Measurements from ENCODE around the gene GRAMD1A.
"Not testable (repeated sequence)": the region's sequence is repeated elsewhere in the genome, so short reads cannot be mapped to it uniquely, and the experiment has no call there.

Gene GRAMD1A

GRCh38 chr19:34979819-34980640 lies 20.1 kb upstream of the GRAMD1A start:
- DNase-seq: no peak

DNA sequence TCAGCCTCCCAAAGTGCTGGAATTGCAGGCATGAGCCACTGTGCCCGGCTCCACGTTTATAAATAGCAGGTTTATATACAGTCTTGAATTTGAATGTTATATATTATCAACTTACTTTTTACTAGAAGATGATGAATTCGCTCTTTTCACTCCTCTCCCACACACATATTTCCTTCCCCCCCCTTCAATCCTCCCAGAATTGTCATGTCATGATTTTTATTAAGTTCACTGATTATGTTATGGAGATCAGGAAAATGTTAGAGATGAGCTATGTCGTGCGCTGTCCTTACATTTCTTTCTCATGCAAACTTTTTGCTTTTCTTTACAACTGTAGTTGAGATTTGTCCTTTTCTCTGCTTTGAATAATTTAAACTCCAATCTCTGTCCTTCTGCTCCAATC lies 17.8 kb upstream of the GRAMD1A start:
- DNase-seq: no peak

DNA sequence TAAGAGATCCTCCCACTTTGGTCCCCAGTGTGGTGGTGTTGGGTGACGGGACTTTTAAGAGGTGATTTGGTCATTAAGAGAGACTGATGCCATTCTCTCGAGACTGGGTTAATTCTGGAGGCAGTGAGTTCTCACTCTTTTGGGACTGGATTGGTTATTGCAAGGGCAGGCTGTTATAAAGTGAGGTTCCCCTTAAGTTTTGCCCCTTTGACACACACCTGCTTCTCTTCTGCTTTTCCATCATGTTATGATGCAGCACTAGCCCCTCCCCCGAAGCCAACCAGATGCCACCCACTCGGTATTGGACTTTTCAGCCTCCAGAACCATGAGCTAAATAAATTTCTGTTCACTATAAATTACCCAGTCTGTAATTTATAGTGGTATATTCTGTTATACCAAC lies 16.3 kb upstream of the GRAMD1A start:
- DNase-seq: no peak

- DNase-seq: no peak
These were observed 15.8 kb upstream of the GRAMD1A start for GRCh38 chr19:34984287-34984686.

DNA sequence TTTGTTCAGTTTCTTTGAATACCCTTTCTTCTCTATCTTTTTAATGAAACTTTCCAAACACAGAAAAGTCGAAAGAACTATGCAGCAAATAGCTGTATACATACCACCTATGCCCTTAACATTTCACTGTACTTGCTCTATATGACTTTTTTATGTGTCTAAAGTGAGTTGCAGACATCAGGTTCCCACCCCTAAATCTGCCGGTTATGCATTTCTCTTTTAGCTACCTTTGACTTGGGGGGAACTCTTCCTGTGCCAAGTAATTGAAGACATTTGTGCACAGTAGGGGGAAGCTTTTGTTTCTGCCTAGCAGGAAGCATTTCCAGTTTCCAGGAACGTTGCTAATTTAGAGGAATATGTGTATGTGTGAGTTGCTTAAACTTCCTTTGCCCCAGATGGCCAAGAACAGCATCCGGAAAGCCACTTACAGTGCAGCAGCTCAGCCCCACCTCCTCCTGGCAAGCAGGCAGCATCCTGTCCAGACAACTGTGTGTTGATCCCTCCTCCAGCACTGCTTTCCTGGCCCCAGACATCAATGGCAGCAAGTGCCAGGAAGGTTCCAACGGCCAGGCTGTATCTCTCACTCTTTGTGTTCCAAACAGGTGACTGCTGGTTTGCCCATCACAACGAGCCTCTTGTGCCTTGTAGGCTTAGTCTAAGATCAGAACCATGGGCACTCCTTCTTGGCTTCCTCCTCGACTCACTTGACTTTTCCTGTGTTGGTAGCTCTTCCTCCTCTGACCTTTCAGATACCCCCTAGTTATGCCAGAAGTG lies 14.7 kb upstream of the GRAMD1A start:
- DNase-seq: no peak

DNA sequence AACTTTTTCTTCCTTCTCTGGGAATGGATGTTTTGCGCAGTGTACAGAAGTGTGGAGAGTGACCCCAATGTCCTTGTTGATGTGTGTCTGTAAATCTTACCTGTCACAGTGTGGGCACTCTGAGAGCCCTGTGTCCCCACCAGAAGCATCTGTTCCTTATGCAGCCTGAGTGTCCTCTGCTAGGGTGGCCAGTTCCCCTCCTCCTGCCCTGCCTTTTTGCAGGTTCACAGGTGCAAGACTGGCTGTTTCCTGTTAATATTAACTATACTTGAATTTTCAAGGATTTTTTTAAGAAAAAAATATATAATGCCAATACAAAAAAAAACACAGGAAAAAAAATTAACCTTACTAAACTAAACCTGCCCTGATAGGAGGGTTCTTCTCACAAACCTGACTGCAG lies 12.0 kb upstream of the GRAMD1A start:
- no peak for DNase-seq

- DNase-seq: no peak
These were observed 10.8 kb upstream of the GRAMD1A start for GRCh38 chr19:34989298-34989697.

DNA sequence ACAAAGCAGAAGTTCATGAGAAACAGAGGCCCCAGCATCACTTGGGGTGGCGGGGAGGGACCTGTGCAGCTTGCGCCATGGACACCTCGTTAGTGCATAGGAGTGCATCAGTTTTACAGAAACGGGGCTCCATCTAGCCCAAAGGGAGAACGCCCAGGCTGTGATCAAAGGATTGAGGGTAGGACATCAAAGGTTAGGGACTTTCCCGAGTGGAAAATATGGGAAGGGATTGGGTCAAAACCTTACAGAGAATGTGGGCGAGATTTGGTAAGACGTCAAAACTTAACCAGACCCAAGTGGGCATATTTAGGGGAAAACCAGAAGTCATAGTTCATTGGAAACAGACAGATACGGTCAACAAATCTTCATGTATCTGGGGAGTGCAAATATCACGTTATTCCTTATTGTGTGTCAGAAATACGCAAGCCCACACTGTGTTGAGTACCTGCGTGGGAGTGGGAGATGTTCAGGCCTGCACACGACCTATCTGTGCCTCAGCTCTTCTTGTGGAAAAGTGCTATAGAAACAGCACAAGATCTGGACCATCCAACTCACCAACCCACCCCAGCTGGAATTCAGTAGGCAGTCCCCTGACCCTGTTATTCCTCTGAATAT lies 9.4 kb upstream of the GRAMD1A start:
- no peak for DNase-seq

- no peak for DNase-seq
These were observed 8.4 kb upstream of the GRAMD1A start for GRCh38 chr19:34991542-34992333.

DNA sequence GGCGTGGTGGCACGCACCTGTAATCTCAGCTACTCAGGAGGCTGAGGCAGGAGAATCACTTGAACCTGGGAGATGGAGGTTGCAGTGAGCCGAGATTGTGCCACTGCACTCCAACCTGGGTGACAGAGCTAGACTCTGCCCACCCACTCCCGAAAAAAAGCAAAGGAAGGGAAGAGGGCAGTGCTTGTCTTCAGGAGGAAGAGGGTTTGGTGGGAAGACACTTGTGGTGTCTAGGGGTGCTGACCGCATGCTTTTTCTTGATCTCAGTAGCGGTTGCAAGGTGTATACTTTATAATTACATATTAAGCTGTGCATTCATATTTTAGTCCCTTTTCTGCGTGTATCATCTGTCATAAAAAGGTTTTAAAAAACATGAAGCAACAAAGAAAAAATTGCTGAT lies 7.5 kb upstream of the GRAMD1A start:
- not testable (repeated sequence) for DNase-seq

DNA sequence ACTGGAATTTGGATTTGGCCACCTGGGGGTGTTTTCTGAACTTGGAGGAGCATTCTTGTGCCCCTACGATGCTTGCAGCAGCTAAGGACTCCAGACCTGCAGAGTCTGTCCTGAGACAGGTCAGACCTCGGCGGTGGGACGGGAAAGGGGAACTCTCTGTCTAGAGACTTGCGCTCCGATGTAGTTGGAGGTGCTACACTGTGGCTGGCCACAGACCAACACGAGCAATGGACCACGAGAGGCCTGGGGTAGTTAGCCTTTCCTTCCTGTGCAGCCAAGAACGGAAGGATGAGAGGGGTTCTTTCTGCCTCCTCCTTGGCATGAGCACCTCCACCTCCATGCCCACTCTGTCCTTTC lies 5.9 kb upstream of the GRAMD1A start:
- no peak for DNase-seq

GRCh38 chr19:34994643-34995541 lies 5.2 kb upstream of the GRAMD1A start:
- no peak for DNase-seq

- DNase-seq: no peak
These were observed 4.6 kb upstream of the GRAMD1A start for GRCh38 chr19:34995551-34995950.

- DNase-seq: no peak
These were observed 3.0 kb upstream of the GRAMD1A start for GRCh38 chr19:34997071-34997617.

GRCh38 chr19:34998224-34998623 lies 1.9 kb upstream of the GRAMD1A start:
- not testable (repeated sequence) for DNase-seq

DNA sequence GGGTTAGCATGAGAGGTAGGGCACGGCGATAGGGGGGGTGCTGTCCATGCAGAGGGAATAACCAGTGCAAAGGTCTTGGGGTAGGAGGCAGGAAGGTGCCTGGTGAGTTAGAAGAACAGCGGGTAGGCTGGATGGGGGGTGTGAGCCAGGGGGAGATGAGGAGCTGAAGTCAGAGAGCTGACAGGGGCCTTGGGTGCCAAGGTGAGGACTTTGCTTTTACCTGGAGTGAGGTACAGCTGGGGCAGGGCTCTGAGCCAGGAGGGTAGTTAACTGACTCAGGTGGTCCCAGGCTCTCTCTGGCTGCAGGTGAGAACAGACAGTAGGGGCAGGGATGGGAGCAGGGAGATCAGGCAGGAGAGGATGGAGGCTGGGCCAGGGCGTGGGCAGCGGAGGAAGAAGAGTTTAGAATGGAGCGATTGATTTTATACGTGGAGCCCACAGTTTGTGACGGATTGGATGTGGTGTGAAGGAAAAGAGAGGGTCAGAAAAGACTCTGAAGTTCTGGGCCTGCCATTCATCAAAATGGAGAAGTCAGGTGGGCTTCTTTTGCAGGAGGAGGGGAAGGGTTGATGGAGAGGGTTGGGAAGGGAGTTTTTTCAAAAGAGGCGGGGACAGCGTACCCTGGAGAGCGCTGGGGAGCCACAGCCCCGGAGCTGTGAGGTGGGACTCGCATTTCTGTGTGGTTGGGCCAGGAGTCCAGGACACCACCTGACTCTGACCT lies 1.2 kb upstream of the GRAMD1A start:
- no peak for DNase-seq

GRCh38 chr19:35000338-35000646 lies 169 bp downstream of the GRAMD1A start:
- no peak for DNase-seq

- DNase-seq: peak; percentile 55
These were observed 751 bp downstream of the GRAMD1A start for GRCh38 chr19:35000647-35001501.

- DNase-seq: no peak
These were observed 2.0 kb downstream of the GRAMD1A start for GRCh38 chr19:35002037-35002535.
